ENCODE measurements around the gene ACACB. TPM values are rescaled to one million over a fixed set of nuclear protein-coding genes. Genes with fewer than 3 reads are reported as not detected.
A peak's percentile ranks its signal among the peaks of the same experiment; 100 is the strongest.

Gene ACACB
- total and polyA plus RNA-seq, 2 donors from 2014 or later, result 13.8 to 56.8 TPM

GRCh38 chr12:109286252-109286651 lies 169.9 kb downstream of the ACACB start:
- Histone ChIP-seq H3K9me3 (ENCODE audit: control insufficient read depth in 2 of 3, insufficient read depth in 1 of 3, low read length in 3 of 3) (no peaks in the 10 kb centered on the region), H3K9ac (ENCODE audit: low read length in 3 of 3) (no peak overlapping the region), H3K36me3 (ENCODE audit: control insufficient read depth in 2 of 3, insufficient read depth in 3 of 3, low read length in 3 of 3) (no peaks in the 10 kb centered on the region), H3K4me3 (ENCODE audit: low read length in 3 of 3) (no peak overlapping the region), H3K27me3 (ENCODE audit: control insufficient read depth, insufficient read depth, low read length) (no peaks in the 10 kb centered on the region), H3K27ac (ENCODE audit: low read depth in 2 of 2, low read length in 2 of 2) (no peak overlapping the region), H3K4me1 (ENCODE audit: control insufficient read depth in 2 of 3, insufficient read depth in 2 of 3, low read depth in 1 of 3, low read length in 3 of 3) (peaks cover 0 to 2% (median 0%) of the 10 kb centered on the region in 3 donors)
- intact Hi-C loops (cut with DNase I), result no loop called here
- FAIRE-seq (no peak), DNase-seq (no peak)
- TF ChIP-seq, protein P1, sequence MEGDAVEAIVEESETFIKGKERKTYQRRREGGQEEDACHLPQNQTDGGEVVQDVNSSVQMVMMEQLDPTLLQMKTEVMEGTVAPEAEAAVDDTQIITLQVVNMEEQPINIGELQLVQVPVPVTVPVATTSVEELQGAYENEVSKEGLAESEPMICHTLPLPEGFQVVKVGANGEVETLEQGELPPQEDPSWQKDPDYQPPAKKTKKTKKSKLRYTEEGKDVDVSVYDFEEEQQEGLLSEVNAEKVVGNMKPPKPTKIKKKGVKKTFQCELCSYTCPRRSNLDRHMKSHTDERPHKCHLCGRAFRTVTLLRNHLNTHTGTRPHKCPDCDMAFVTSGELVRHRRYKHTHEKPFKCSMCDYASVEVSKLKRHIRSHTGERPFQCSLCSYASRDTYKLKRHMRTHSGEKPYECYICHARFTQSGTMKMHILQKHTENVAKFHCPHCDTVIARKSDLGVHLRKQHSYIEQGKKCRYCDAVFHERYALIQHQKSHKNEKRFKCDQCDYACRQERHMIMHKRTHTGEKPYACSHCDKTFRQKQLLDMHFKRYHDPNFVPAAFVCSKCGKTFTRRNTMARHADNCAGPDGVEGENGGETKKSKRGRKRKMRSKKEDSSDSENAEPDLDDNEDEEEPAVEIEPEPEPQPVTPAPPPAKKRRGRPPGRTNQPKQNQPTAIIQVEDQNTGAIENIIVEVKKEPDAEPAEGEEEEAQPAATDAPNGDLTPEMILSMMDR (IDR thresholded peaks at IDR 0.05; ENCODE audit: borderline replicate concordance, extremely low read depth, insufficient read depth), result no peak

- TF ChIP-seq, protein P1 (IDR thresholded peaks at IDR 0.05; ENCODE audit: borderline replicate concordance, extremely low read depth, insufficient read depth), result no peak
- no peaks in the 10 kb centered on the region for H3K27me3 ChIP-seq (ENCODE audit: control insufficient read depth, insufficient read depth, low read length)
- FAIRE-seq (no peak), DNase-seq (no peak)
- H3K9ac ChIP-seq (ENCODE audit: low read length in 3 of 3), result no peak overlapping the region
- intact Hi-C loops (cut with DNase I), result no loop called here
- H3K36me3 ChIP-seq (ENCODE audit: control insufficient read depth in 2 of 3, insufficient read depth in 3 of 3, low read length in 3 of 3), result no peaks in the 10 kb centered on the region
- no peaks in the 10 kb centered on the region for H3K9me3 ChIP-seq (ENCODE audit: control insufficient read depth in 2 of 3, insufficient read depth in 1 of 3, low read length in 3 of 3)
- peaks cover 0 to 2% (median 0%) of the 10 kb centered on the region in 3 donors for H3K4me1 ChIP-seq (ENCODE audit: control insufficient read depth in 2 of 3, insufficient read depth in 2 of 3, low read depth in 1 of 3, low read length in 3 of 3)
- H3K4me3 ChIP-seq (ENCODE audit: low read length in 3 of 3), result no peak overlapping the region
- no peak overlapping the region for H3K27ac ChIP-seq (ENCODE audit: low read depth in 2 of 2, low read length in 2 of 2)
These were observed 170.3 kb downstream of the ACACB start for GRCh38 chr12:109286652-109287051.

GRCh38 chr12:109287181-109287580 lies 170.8 kb downstream of the ACACB start:
- H3K9me3 ChIP-seq (ENCODE audit: control insufficient read depth in 2 of 3, insufficient read depth in 1 of 3, low read length in 3 of 3), result no peaks in the 10 kb centered on the region
- no peak overlapping the region for H3K27ac ChIP-seq (ENCODE audit: low read depth in 2 of 2, low read length in 2 of 2)
- no peak overlapping the region for H3K4me3 ChIP-seq (ENCODE audit: low read length in 3 of 3)
- FAIRE-seq, result no peak
- TF ChIP-seq, protein P1 (IDR thresholded peaks at IDR 0.05; ENCODE audit: borderline replicate concordance, extremely low read depth, insufficient read depth), result no peak
- DNase-seq, result peak in 1 of 5 donors; percentile 55
- H3K27me3 ChIP-seq (ENCODE audit: control insufficient read depth, insufficient read depth, low read length), result no peaks in the 10 kb centered on the region
- peaks cover 0 to 5% (median 0%) of the 10 kb centered on the region in 3 donors for H3K4me1 ChIP-seq (ENCODE audit: control insufficient read depth in 2 of 3, insufficient read depth in 2 of 3, low read depth in 1 of 3, low read length in 3 of 3)
- no peaks in the 10 kb centered on the region for H3K36me3 ChIP-seq (ENCODE audit: control insufficient read depth in 2 of 3, insufficient read depth in 3 of 3, low read length in 3 of 3)
- intact Hi-C loops (cut with DNase I), result no loop called here
- H3K9ac ChIP-seq (ENCODE audit: low read length in 3 of 3), result no peak overlapping the region
